Gastrocnemius medialis (tissue), 4 donors: ENCODE data around the gene NR2C2AP. TPM values are rescaled to one million over a fixed set of nuclear protein-coding genes. Genes with fewer than 3 reads are reported as not detected.

ENCODE experiments used
- ATAC-seq, 2 donors: fragments of 150-250 bp; one replicate each; pipeline ENCODE4 v1.9.1; 2016
- DNase-seq, 2 donors: peaks; one replicate each; pipeline ENCODE4 v3.0.0-alpha.2; 2019
- H3K27ac ChIP-seq, 4 donors: fragments of 200-600 bp; sonication (generic); 1 replicate in 1 of 4; 2 replicates in 3 of 4; pipeline ENCODE4 v1.5.1; 2016 to 2018; ENCODE audit warnings: mild to moderate bottlenecking in 2 of 4, moderate library complexity in 1 of 4
- H3K27me3 ChIP-seq, 3 donors: fragments of 200-600 bp; sonication (generic) in 2 of 3; 1 replicate in 1 of 3; 2 replicates in 2 of 3; pipeline versions ENCODE4 v1.5.1 to v1.6.0; 2016 to 2019; ENCODE audit warnings: mild to moderate bottlenecking in 1 of 3, moderate library complexity in 1 of 3
- H3K36me3 ChIP-seq, 2 donors: fragments of 200-600 bp; sonication (generic) in 1 of 2; one replicate each; pipeline ENCODE4 v1.5.1; 2017 to 2018
- H3K4me1 ChIP-seq, 2 donors: fragments of 200-600 bp; sonication (generic) in 1 of 2; one replicate each; pipeline ENCODE4 v1.5.1; 2016 to 2017; ENCODE audit warnings: mild to moderate bottlenecking in 2 of 2
- H3K4me3 ChIP-seq, 4 donors: fragments of 200-600 bp; sonication (generic) in 3 of 4; 1 replicate in 1 of 4; 2 replicates in 3 of 4; pipeline ENCODE4 v1.5.1; 2016 to 2019; ENCODE audit warnings: mild to moderate bottlenecking in 2 of 4
- H3K9me3 ChIP-seq, 3 donors: fragments of 200-600 bp; sonication (generic) in 2 of 3; 1 replicate in 1 of 3; 2 replicates in 2 of 3; pipeline ENCODE4 v1.5.1; 2016 to 2019
- POLR2A ChIP-seq, 2 donors: fragments of 450-650 bp; IDR thresholded peaks; one replicate each; pipeline ENCODE4 v1.6.1; 2017; ENCODE audit warnings: antibody characterized with exemption in 2 of 2, mild to moderate bottlenecking in 2 of 2, moderate library complexity in 2 of 2
- in situ Hi-C, 4 donors: fragments of 200-750 bp; cut with MboI; loops; one replicate each; pipeline versions ENCODE4 v1.15.0 to v1.8.0; 2017; ENCODE audit warnings: low sequenced_read_pairs in 4 of 4
- intact Hi-C: fragments of 100-400 bp; cut with DNase I; formaldehyde crosslinking; loops from one replicate; pipeline ENCODE4 v1.15.1; 2023; ENCODE audit warnings: low total_unique reads
- total RNA-seq, 4 donors: library from RNA; depleted of rRNA; stranded (reverse); fragments of >200 nt; gene quantifications; one replicate each; pipeline versions ENCODE4 v1.1.0 to v1.2.3, GENCODE V29; 2016
- TF ChIP-seq, protein P1 (sequence below), 5 experiments: fragments of 450-650 bp in 3 of 5; fragments of 200-600 bp in 2 of 5; sonication (generic) in 2 of 5; IDR thresholded peaks in 4 of 5; conservative IDR thresholded peaks in 1 of 5; 1 replicate in 4 of 5; 2 replicates in 1 of 5; pipeline ENCODE4 v1.5.1; 2016 to 2019; ENCODE audit warnings: antibody characterized with exemption in 5 of 5, mild to moderate bottlenecking in 3 of 5, moderate library complexity in 3 of 5

Gene NR2C2AP
- total RNA-seq, 4 donors from 2014 or later: 4.7 to 19.0 (median 11.5) TPM

DNA sequence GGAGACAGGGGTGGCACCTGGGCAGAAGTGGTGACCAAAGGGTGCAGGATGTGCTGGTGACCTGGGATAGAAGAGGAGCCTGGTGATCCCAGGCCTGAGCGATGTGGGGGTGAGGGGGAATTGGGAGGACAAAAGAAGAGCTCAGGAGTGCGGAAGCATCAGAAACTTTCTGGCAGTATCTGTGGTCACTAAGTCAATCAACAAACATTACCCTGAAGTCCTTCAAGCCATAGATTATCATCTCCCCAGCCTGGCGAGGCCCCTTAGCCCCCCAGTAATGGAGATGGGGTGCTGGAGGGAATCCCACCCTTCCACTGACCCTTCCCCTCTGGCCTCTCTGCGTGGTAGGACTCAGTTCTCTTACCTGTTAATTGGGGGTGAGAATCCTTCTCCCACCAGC is 43.7 kb downstream of the NR2C2AP start:
- intact Hi-C loops (no loop called here), in situ Hi-C loops (no loop called here)
- Histone ChIP-seq H3K27ac (no peak overlapping the region), H3K4me3 (no peak overlapping the region), H3K27me3 (no peaks in the 10 kb centered on the region), H3K9me3 (no peaks in the 10 kb centered on the region), H3K36me3 (peaks cover 0 to 3% of the 10 kb centered on the region in 2 donors), H3K4me1 (no peaks in the 10 kb centered on the region)
- ATAC-seq (no peak), DNase-seq (no peak)
- no peak for TF ChIP-seq POLR2A (IDR thresholded peaks at IDR 0.05)
- TF ChIP-seq, protein P1, sequence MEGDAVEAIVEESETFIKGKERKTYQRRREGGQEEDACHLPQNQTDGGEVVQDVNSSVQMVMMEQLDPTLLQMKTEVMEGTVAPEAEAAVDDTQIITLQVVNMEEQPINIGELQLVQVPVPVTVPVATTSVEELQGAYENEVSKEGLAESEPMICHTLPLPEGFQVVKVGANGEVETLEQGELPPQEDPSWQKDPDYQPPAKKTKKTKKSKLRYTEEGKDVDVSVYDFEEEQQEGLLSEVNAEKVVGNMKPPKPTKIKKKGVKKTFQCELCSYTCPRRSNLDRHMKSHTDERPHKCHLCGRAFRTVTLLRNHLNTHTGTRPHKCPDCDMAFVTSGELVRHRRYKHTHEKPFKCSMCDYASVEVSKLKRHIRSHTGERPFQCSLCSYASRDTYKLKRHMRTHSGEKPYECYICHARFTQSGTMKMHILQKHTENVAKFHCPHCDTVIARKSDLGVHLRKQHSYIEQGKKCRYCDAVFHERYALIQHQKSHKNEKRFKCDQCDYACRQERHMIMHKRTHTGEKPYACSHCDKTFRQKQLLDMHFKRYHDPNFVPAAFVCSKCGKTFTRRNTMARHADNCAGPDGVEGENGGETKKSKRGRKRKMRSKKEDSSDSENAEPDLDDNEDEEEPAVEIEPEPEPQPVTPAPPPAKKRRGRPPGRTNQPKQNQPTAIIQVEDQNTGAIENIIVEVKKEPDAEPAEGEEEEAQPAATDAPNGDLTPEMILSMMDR (IDR thresholded peaks at IDR 0.05 in 4 of 5, conservative IDR thresholded peaks at IDR 0.05 in 1 of 5): no peak

DNA sequence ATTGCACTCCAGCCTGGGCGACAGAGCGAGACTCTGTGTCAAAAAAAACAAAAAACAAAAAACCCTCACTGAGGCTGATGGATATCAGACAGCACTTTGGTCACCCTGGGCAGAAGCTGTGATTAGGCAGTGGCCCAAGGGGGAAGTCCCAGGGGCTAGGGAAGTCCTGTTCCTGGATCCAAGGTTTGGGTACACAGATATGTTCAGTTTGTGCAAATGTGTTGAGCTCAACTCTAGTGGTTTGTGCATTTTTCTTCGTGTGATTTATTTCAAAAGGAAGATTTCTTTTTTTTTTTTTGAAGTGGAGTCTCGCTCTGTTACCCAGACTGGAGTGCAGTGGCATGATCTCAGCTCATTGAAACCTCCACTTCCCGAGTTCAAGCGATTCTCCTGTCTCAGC is 45.4 kb downstream of the NR2C2AP start:
- Histone ChIP-seq H3K27me3 (no peaks in the 10 kb centered on the region), H3K4me3 (no peak overlapping the region), H3K36me3 (peaks cover 0 to 3% of the 10 kb centered on the region in 2 donors), H3K9me3 (no peaks in the 10 kb centered on the region), H3K4me1 (no peaks in the 10 kb centered on the region), H3K27ac (no peak overlapping the region)
- intact Hi-C loops (no loop called here), in situ Hi-C loops (no loop called here)
- ATAC-seq (no peak), DNase-seq (no peak)
- TF ChIP-seq, protein P1 (IDR thresholded peaks at IDR 0.05 in 4 of 5, conservative IDR thresholded peaks at IDR 0.05 in 1 of 5): no peak
- TF ChIP-seq POLR2A (IDR thresholded peaks at IDR 0.05): no peak

DNA sequence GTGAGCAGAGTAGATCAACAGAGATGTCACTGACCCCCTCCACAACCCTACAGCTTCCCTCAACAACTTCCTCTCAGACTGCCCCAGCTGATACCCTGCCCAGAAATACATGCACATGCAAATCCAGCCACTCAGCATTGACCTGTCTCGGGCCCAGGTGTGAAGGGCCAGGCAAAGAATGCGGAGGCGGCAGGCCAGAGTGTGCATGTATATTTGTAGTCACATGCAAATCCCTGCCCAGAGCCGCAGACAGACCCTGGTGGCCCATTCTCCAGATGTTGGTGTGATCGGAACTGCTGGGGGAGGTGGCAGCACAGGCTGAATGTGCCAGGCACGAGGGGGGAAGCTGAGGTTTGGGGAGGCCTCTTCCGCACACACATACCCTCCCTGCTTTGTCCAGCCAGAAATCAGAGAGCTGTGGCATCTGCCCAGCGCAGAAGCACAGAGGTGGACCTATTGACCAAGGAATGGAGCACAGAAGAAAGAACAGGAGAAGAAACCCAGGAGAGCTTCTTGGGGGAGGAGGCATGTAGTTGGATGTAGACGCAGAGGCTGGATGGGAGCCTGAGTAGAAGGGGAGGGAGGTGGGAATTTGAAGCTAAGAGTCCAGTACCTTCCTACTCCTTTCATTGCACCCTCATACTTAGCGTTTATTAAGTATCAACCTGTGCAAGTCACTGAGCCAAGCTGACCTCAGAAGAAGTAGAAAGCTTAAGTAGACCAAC is 47.6 kb downstream of the NR2C2AP start:
- ATAC-seq: no peak
- DNase-seq: no peak
- in situ Hi-C loops: no loop called here
- no peak overlapping the region for H3K27ac ChIP-seq
- no peaks in the 10 kb centered on the region for H3K4me1 ChIP-seq
- H3K9me3 ChIP-seq: no peaks in the 10 kb centered on the region
- TF ChIP-seq, protein P1 (IDR thresholded peaks at IDR 0.05 in 4 of 5, conservative IDR thresholded peaks at IDR 0.05 in 1 of 5): no peak
- TF ChIP-seq POLR2A (IDR thresholded peaks at IDR 0.05): no peak
- H3K4me3 ChIP-seq: no peak overlapping the region
- no peaks in the 10 kb centered on the region for H3K27me3 ChIP-seq
- peaks cover 0 to 3% of the 10 kb centered on the region in 2 donors for H3K36me3 ChIP-seq
- intact Hi-C loops: no loop called here

DNA sequence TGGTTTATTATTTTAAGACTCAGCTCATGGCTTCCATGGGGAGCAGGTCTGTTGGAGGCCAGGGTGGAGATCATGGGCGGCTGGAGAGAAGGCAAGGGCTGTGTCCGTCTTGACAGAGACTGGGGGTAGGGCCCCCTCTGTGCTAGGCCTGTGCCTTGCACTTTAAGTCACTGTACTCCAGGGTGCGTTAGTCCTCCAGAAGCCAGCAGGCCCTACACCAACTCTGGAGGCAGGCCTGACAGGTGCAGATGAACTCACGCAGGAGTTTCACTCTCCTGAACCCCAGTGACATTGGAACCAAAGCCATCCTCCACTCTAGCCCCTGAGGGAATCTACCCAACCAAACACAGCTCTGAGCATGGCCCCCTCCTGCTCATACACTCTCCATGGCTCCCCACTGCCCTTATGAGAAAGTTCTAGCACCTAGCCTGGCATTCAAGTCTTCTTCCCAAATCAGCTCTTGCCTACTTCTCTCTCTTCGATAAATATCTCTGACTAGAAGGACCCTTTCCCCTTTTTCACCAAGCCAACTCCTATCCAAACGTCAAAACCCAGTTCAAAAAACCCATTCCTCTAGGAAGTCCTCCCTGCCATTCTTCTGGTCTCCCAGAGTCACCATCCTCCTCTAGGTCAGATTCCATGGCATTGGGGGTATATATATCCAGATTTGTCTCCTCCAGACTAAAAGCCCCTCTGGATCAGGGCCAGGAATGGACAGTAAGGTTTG is 48.3 kb downstream of the NR2C2AP start:
- Histone ChIP-seq H3K4me1 (no peaks in the 10 kb centered on the region), H3K36me3 (peaks cover 0 to 3% of the 10 kb centered on the region in 2 donors), H3K27me3 (no peaks in the 10 kb centered on the region), H3K9me3 (no peaks in the 10 kb centered on the region), H3K4me3 (no peak overlapping the region), H3K27ac (no peak overlapping the region)
- ATAC-seq (no peak), DNase-seq (no peak)
- intact Hi-C loops (no loop called here), in situ Hi-C loops (no loop called here)
- TF ChIP-seq POLR2A (IDR thresholded peaks at IDR 0.05): no peak
- TF ChIP-seq, protein P1 (IDR thresholded peaks at IDR 0.05 in 4 of 5, conservative IDR thresholded peaks at IDR 0.05 in 1 of 5): no peak
